HL-60 (cell line): ENCODE results near the gene SPATA13.

Experiments used
- CTCF ChIP-seq: IDR thresholded peaks from one replicate; pipeline ENCODE4 v1.5.1; 2011; ENCODE audit warnings: low read length, control low read depth, inconsistent platforms; ENCODE audit not compliant: insufficient read depth
- GABPA ChIP-seq: IDR thresholded peaks from 2 replicates; pipeline ENCODE4 v1.6.1; 2012; ENCODE audit warnings: low read depth
- POLR2AphosphoS5 ChIP-seq: IDR thresholded peaks from 2 replicates; pipeline ENCODE4 v1.6.1; 2012; ENCODE audit warnings: low read depth

GRCh38 chr13:24183741-24184182, 23.2 kb downstream of the SPATA13 start:
- TF ChIP-seq CTCF (no peak), GABPA (no peak), POLR2AphosphoS5 (no peak)
